HG03558 (cell line): ENCODE results near the gene TUBG1.
"Not testable (repeated sequence)": the region's sequence is repeated elsewhere in the genome, so short reads cannot be mapped to it uniquely, and the experiment has no call there.

Source experiments
- ATAC-seq: cut with Tn5 transposase; IDR thresholded peaks from one replicate; pipeline ENCODE4 v1.9.1; 2021; ENCODE audit warnings: moderate number of reproducible peaks; ENCODE audit not compliant: unreplicated experiment; ENCODE audit errors: extremely low read depth

TUBG1 gene

GRCh38 chr17:42621987-42622386, 12.5 kb downstream of the TUBG1 start:
- not testable (repeated sequence) for ATAC-seq

GRCh38 chr17:42623271-42623670, 13.8 kb downstream of the TUBG1 start:
- ATAC-seq: no peak

- no peak for ATAC-seq
Measured at GRCh38 chr17:42623732-42624596, 14.5 kb downstream of the TUBG1 start.

DNA sequence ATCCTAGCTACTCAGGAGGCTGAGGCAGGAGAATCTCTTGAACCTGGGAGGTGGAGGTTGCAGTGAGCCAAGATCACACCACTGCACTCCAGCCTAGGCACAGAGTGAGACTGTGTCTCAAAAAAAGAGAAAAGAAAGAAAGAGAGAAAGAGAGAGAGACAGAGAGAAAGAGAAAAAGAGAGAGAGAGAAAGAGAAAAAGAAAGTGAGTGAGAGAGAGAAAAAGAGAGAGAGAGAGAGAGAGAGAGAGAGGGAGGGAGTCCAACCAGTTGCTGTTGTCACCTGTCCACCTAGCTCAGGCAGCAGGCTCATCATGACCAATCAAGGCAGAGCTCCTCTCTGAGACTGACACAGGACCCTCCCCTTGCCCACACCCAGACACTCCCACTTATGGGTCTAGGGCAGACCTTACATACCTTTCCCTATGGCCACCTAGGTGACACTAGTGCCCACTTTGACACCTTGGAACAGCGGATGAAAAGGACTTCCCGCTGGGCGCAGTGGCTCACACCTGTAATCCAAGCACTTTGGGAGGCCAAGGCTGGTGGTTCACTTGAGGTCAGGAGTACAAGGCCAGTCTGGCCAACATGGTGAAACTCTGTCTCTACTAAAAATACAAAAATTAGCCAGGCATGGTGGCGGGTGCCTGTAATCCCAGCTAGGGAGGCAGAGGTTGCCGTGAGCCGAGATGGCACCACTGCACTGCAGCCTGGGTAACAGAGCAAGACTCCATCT, 17.7 kb downstream of the TUBG1 start:
- ATAC-seq: not testable (repeated sequence)

GRCh38 chr17:42629411-42630009, 20.0 kb downstream of the TUBG1 start:
- ATAC-seq: no peak

DNA sequence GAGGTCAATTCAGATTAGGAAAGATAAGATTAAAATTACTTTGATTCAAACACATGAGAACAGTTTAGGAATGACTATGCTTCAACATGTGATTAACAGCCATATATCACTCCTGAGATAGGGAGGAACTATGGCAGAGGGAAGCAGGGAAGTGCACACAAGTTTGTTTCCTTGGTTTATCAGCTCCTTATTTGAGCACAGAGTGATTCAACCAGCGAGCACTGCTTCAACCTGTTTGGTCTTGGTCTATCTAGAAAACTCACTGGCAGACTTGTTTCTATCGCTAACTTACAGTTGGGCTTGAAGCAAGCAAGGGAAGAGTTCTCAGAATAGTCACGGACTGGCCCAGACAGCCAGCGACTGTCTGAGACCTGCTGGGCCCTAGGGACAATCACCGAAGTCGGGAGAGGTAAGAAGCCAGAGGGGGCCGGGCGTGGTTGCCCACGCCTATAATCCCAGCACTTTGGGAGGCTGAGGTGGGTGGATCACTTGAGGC, 23.5 kb downstream of the TUBG1 start:
- ATAC-seq: no peak

- ATAC-seq: no peak
Measured at GRCh38 chr17:42639525-42640113, 30.1 kb downstream of the TUBG1 start.

DNA sequence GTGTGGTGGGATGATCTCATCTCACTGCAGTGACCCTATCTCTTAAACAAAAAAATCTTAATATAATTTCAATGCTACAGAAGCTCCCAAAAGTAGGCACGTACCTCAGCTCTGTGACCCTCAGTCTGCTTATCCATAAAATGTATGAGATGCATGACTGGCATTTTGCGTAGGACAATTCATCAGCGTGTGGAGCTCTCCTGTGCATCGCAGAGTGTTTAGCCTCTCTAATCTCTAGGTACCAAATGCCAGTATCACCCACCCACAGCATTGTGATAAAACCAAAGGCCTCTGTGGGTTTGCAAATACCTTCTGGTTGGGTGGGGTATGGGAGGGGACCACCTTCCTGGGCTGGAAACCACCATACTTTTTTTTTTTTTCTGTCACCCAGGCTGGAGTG, 30.6 kb downstream of the TUBG1 start:
- no peak for ATAC-seq

DNA sequence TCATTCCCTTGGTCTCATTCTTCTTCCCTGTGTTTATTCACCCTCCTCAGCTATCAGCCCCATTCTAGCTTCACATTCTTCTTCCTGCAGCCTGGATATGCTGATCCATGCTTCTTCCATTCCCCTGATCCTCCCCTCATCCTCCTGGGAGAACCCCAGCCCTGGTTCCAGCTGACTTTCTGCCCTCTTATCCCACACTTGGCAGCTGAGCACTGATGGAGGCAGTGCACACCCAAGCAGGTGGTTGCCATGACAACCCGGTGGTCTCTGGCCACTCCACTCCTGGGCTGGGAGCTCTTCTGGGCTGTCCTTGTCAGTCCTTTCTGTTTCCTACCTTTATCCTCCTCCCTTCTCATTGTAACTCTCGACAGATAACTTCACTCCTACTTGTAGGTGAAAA, 32.9 kb downstream of the TUBG1 start:
- no peak for ATAC-seq

DNA sequence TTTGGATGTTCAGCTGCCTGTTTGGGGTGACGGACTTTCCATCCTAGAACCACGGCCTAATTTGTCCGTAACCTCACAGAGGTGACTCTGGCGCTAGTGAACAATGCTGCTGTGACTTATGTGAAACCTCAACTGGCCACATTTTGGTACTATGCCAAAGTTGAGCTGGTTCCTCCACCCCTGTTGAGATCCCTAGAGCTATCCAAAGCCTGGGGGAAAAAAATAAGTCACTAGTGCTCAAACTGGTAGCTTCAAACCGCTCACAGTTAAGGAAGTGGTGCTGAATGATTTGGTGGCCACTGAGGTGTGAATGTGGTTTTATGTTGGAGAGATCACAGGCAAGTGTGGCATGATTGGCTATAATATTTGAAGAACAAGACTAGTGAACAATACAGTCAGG, 38.3 kb downstream of the TUBG1 start:
- ATAC-seq: no peak

GRCh38 chr17:42651392-42651791, 41.9 kb downstream of the TUBG1 start:
- ATAC-seq: no peak

DNA sequence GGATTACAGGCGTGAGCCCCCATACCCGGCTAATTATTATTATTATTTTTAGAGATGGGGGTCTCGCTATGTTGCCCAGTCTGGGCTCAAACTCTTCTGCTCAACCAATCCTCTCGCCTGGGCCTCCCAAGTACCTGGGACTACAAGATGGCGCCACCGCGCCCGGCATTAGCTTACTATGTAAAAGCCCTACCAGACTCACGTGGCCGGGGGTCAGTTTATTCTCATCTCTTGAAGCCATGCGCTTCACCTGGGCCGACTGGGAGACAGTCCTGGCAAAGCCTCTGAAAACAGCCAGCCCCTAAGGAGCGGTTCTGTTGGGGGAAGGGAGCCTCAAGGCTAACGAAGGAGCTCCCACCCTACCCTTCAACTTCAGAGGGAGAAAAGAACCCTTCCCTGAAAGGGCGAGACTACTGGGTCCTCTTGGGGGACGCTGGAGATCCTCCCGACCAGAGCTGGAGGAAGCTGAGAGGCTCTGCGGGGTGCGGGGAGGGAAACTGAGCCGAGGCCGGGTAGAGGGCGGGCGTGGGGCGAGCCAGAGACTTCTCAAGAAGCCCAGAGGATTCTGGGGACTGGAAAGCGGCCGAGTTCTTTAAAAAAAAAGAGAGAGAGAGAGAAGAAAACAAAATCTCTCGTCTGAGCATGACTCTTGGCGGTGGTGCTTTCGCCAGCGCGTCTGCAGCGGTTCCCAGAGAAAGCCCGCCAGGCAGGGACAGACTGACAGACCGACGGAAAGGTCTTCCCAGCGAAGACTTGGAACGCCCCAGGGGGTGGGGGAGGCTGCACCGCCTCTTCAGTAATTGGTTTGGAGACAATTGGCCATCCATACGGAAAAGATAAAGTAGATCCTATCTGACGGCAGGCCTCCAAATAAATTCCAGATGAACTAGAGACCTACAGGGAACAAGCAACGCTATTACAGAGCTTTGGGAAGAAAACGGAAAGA, 44.0 kb downstream of the TUBG1 start:
- no peak for ATAC-seq

- ATAC-seq: no peak
Measured at GRCh38 chr17:42655528-42655927, 46.0 kb downstream of the TUBG1 start.

DNA sequence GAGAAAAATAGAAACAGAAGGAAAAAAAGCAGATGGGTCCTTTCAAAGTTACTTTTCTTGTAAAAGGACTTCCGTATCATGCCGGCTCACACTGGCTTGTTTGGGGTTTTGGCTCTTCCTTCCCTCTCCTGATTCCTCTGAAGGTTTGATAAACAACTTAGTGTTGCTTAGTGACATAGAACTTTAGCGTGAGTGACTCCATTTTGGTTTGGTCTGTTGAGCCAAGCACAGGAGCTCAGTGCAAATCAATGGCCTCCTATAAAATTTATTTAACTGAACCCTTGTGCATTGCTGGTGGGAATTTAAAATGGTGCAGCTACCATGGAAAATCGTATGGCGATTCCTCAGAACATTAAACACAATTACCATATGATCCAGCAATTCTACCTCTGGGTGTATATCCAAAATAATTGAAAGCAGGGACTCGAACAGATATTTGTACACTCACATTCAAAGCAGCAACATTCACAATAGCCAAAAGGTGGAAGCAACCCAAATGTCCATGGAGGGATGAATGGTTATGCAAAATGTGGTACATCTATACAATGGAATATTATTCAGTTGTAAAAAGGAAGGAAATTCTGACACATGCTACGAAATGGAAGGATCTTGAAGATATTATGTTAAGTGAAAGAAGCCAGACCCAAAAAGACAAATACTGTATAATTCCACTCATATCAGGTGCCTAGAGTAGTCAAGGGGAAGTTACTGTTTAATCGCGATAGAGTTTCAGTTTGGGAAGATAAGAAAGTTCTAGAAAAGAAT, 48.5 kb downstream of the TUBG1 start:
- no peak for ATAC-seq

- ATAC-seq: no peak
Measured at GRCh38 chr17:42659079-42659931, 49.8 kb downstream of the TUBG1 start, which contains the start of gene TUBG2. Gene TUBG2, plus strand, starts transcription at chr17:42659284. Its CDS starts 220 bp downstream, at chr17:42659504.

- ATAC-seq: not testable (repeated sequence)
Measured at GRCh38 chr17:42659932-42660274, 50.4 kb downstream of the TUBG1 start.

GRCh38 chr17:42660692-42661345, 51.3 kb downstream of the TUBG1 start:
- ATAC-seq: no peak
